Ascending aorta (tissue), 2 donors: ENCODE measurements around the gene MORN5. TPM values are rescaled to one million over a fixed set of nuclear protein-coding genes. Genes with fewer than 3 reads are reported as not detected.

Source experiments
- DNase-seq, 2 donors: peaks; one replicate each; pipeline ENCODE4 v3.0.0-alpha.2; 2019; ENCODE audit warnings: low spot score in 2 of 2
- H3K27ac ChIP-seq, 2 donors: fragments of 200-600 bp; sonication (generic); one replicate each; pipeline ENCODE4 v1.5.1; 2016 to 2017; ENCODE audit warnings: mild to moderate bottlenecking in 1 of 2
- H3K27me3 ChIP-seq: fragments of 200-600 bp; sonication (generic); one replicate; pipeline ENCODE4 v1.5.1; 2017
- H3K36me3 ChIP-seq, 2 donors: fragments of 200-600 bp; sonication (generic); one replicate each; pipeline ENCODE4 v1.5.1; 2016
- H3K4me1 ChIP-seq, 2 donors: fragments of 200-600 bp; sonication (generic); one replicate each; pipeline ENCODE4 v1.5.1; 2016 to 2017; ENCODE audit warnings: mild to moderate bottlenecking in 1 of 2
- H3K4me3 ChIP-seq, 2 donors: fragments of 200-600 bp; sonication (generic); one replicate each; pipeline ENCODE4 v1.5.1; 2016 to 2017; ENCODE audit warnings: mild to moderate bottlenecking in 1 of 2
- H3K9me3 ChIP-seq, 2 donors: fragments of 200-600 bp; sonication (generic); one replicate each; pipeline ENCODE4 v1.5.1; 2016
- intact Hi-C: fragments of 100-400 bp; cut with DNase I; formaldehyde crosslinking; loops from one replicate; pipeline ENCODE4 v1.15.1; 2023
- total RNA-seq: library from RNA; depleted of rRNA; stranded (reverse); fragments of >200 nt; gene quantifications from one replicate; pipeline ENCODE4 v1.1.0, GENCODE V29; 2016
- TF ChIP-seq, protein P1 (sequence below), 3 experiments: fragments of 200-600 bp in 2 of 3; fragments of 450-650 bp in 1 of 3; sonication (generic) in 2 of 3; IDR thresholded peaks; one replicate each; pipeline ENCODE4 v1.5.1; 2016 to 2019; ENCODE audit warnings: antibody characterized with exemption in 3 of 3, mild to moderate bottlenecking in 1 of 3, moderate library complexity in 1 of 3

Gene MORN5
- total RNA-seq, 1 donor from 2014 or later, result not detected

DNA sequence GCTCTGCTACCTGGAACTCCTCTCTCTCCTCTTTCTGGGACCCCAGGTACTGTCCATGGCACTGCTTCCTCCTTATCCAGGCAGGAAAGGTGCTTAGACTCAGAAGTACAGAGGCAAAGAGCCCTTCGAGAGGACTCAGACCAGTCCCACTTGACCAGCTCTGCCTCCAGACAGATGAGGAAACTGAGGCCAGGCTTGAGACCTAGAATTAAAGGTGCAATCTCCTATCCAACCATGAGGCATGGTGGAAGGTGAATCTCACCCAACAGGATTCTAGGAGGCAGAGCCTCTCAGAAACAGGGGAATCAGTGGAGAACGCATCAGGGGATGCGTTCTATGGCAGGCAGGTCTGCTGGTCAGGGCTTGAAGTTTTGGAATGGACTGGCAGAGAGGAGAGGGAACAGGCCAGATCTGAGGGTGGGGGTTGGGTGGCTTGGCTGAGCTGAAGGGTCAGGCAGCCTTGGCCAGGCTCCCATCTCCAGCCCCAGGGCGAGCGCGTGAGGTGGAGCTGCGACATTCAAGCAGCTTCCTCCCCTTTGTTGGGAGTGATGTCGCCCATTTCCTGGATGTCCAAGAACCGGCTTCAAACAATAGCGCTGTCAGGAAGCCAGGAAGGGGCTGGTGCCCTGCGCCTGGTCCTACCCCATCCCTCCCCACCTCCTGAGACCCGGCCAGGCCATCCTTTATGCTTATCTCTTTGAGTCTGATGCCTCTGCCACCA is 26.3 kb upstream of the MORN5 start:
- TF ChIP-seq, protein P1, sequence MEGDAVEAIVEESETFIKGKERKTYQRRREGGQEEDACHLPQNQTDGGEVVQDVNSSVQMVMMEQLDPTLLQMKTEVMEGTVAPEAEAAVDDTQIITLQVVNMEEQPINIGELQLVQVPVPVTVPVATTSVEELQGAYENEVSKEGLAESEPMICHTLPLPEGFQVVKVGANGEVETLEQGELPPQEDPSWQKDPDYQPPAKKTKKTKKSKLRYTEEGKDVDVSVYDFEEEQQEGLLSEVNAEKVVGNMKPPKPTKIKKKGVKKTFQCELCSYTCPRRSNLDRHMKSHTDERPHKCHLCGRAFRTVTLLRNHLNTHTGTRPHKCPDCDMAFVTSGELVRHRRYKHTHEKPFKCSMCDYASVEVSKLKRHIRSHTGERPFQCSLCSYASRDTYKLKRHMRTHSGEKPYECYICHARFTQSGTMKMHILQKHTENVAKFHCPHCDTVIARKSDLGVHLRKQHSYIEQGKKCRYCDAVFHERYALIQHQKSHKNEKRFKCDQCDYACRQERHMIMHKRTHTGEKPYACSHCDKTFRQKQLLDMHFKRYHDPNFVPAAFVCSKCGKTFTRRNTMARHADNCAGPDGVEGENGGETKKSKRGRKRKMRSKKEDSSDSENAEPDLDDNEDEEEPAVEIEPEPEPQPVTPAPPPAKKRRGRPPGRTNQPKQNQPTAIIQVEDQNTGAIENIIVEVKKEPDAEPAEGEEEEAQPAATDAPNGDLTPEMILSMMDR (IDR thresholded peaks at IDR 0.05), result no peak
- Histone ChIP-seq H3K4me3 (no peak overlapping the region), H3K27ac (no peak overlapping the region), H3K9me3 (no peaks in the 10 kb centered on the region), H3K36me3 (no peaks in the 10 kb centered on the region), H3K4me1 (no peaks in the 10 kb centered on the region), H3K27me3 (peaks cover 5% of the 10 kb centered on the region)
- intact Hi-C loops, result no loop called here
- DNase-seq, result no peak

DNA sequence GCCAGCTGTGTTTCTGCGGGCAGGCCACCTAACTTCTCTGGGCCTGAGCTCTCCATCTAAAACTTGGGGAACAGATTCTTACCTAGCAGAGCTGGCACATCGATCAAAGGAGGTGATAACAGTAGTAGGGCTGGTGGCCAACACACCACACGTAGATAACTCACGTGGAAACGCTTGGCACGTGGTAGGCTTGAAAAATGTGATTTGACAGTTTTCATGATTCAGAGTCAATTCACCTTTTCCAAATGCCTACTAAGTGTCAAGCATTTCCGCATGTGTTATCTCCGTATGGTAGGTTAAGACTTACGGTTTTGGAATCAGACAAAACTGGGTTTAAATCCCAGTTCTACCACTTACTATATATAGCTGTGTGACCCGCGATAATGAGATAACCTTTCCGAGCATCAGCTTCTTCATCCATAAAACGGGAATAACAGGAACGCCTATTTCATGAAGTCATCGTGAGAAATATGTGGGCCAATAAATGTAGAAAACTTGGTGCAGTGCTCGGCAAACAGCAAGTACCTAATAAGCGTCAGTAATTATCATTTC is 25.6 kb upstream of the MORN5 start:
- H3K27me3 ChIP-seq, result peaks cover 5% of the 10 kb centered on the region
- no peak overlapping the region for H3K27ac ChIP-seq
- intact Hi-C loops, result no loop called here
- H3K9me3 ChIP-seq, result no peaks in the 10 kb centered on the region
- TF ChIP-seq, protein P1 (IDR thresholded peaks at IDR 0.05), result no peak
- H3K36me3 ChIP-seq, result no peaks in the 10 kb centered on the region
- DNase-seq, result no peak
- no peak overlapping the region for H3K4me3 ChIP-seq
- H3K4me1 ChIP-seq, result no peaks in the 10 kb centered on the region

DNA sequence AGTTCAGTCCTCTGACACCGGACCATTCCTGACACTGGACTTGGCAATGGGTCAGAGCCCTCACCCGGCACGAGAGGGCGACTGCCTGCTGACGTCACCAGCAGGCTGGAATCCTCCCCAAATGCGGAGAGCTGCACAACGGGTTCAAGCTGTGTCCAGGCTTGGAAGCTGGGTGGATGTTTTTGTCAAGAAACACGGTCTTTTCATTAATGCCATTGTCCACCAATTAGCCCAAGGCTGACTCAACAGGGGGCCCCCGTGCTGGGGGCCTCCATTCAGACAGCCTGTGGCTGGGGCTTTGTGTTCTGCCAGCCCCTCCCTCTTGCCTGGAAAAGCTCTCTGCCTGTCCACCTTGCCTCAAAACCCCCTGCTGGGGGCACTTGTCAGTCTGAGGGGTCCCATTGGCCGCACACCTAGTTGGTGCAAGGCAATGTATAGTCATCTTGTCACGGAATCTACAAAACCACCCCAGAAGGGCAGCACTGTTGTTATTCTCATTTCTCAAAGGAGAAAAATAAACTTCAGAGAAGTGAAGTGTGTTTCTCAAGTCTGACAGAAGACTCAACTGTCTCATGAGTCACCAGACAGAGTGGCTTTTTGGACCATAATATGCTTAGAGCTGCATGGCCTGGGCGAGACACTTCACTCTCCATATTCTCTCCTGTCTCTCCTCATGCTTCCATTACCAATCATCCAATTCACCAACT is 24.7 kb upstream of the MORN5 start:
- H3K27ac ChIP-seq, result no peak overlapping the region
- intact Hi-C loops, result no loop called here

DNA sequence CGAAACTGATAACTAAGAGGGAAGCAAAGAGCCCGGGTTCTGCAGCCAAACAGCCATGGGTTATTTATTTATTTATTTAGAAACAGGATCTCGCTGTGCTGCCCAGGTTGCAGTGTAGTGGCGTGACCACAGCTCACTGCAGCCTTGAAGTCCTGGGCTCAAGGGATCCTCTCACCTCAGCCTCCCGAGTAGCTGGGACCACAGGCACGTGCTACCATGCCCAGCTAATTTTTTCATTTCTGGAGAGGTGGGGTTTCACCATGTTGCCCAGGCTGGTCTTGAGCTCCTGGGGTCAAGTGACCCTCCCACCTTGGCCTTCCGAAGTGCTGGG is 24.2 kb upstream of the MORN5 start:
- TF ChIP-seq, protein P1 (IDR thresholded peaks at IDR 0.05), result no peak
- Histone ChIP-seq H3K4me3 (no peak overlapping the region), H3K27ac (no peak overlapping the region), H3K36me3 (no peaks in the 10 kb centered on the region), H3K27me3 (peaks cover 5% of the 10 kb centered on the region), H3K4me1 (no peaks in the 10 kb centered on the region), H3K9me3 (no peaks in the 10 kb centered on the region)
- intact Hi-C loops, result no loop called here
- no peak for DNase-seq

More for the DNA sequence above, 24.7 kb upstream of the MORN5 start:
- H3K4me1 ChIP-seq, result no peaks in the 10 kb centered on the region
- peaks cover 5% of the 10 kb centered on the region for H3K27me3 ChIP-seq
- no peak for DNase-seq
- no peak overlapping the region for H3K4me3 ChIP-seq
- no peaks in the 10 kb centered on the region for H3K9me3 ChIP-seq
- TF ChIP-seq, protein P1 (IDR thresholded peaks at IDR 0.05), result no peak
- no peaks in the 10 kb centered on the region for H3K36me3 ChIP-seq

DNA sequence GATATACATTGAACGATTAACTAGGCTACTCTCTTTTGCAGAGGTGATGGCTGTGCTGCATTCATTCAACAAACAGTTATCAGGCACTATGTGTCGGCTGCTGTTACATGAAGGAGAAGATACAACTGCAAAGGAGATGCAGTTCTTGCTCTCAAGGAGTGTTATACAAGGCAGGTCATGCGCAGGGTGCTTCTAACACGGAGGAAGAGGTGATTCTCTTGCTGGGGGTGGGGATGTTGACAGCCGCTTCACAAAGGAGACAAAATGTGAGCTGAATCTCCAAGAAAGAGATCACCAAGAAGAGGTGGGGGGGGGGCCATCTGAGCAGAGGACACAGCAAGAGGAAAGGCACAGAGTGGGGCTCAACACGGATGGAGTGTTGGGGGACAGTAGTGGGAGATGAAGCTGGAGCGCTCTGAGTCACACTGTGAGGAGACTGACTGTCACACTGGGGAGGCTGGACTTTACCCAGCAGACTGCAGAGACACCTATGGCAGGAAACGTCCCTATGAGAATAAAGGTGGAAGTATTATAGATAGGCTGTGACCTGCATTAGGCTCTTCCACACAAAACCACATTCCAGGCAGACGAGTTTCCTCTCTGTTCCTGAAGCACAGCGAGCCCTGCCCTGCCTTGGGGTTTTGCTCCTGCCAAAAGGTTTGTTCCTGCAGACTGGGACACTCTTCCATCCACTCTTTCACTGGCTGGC is 21.0 kb upstream of the MORN5 start:
- H3K27ac ChIP-seq, result no peak overlapping the region
- no peaks in the 10 kb centered on the region for H3K9me3 ChIP-seq
- no peak overlapping the region for H3K4me3 ChIP-seq
- no peaks in the 10 kb centered on the region for H3K4me1 ChIP-seq
- no peaks in the 10 kb centered on the region for H3K27me3 ChIP-seq
- intact Hi-C loops, result no loop called here
- H3K36me3 ChIP-seq, result peaks cover 7 to 14% of the 10 kb centered on the region in 2 donors
- TF ChIP-seq, protein P1 (IDR thresholded peaks at IDR 0.05), result no peak
- no peak for DNase-seq
